Hippocampal formation (tissue), 2 donors: ENCODE results near the gene PRKCA.
"Not testable (repeated sequence)": the region's sequence is repeated elsewhere in the genome, so short reads cannot be mapped to it uniquely, and the experiment has no call there.

ENCODE experiments used
- DNase-seq, 2 donors: peaks; one replicate each; lab custom pipeline; 2025; lab: John Stamatoyannopoulos, UW

Gene PRKCA

DNA sequence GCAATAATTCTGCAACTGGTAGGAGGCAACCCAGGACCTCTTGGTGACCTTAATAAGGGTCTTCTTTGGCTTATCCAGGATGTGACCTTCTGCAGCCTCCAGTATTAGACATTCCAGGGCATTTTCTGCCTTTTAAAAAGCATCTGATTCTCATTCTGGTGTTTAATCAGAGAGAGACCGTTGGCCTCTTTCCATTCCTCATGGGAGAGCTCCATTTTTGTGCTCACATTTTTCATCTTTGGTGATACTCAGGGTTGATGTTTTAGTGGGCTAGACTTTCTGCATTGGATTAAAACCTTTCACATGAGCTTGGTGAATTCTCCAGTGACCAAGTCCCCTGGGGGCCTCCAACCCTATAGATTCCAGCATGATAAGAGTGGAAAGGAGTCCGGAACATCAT is 382.3 kb downstream of the PRKCA start:
- DNase-seq, result no peak

DNA sequence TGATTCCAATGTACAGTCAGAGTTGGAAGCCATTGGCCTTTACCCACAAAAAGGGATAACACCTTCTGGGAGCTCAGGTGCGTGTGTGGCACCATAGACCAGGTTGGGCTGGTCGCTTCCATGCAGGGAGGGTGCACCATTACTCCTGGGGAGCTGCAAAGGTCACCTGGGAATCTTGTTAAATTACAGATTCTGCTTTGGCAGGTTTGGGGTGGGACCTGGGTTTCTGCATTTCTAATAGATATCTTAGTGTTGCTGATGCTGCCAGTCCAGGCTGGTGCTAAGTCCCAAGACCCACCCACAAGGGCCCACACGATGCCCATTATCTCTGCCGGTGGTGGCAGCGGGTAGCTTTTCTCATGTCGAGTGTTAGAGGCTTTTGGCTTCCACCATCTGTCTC is 384.2 kb downstream of the PRKCA start:
- no peak for DNase-seq

DNA sequence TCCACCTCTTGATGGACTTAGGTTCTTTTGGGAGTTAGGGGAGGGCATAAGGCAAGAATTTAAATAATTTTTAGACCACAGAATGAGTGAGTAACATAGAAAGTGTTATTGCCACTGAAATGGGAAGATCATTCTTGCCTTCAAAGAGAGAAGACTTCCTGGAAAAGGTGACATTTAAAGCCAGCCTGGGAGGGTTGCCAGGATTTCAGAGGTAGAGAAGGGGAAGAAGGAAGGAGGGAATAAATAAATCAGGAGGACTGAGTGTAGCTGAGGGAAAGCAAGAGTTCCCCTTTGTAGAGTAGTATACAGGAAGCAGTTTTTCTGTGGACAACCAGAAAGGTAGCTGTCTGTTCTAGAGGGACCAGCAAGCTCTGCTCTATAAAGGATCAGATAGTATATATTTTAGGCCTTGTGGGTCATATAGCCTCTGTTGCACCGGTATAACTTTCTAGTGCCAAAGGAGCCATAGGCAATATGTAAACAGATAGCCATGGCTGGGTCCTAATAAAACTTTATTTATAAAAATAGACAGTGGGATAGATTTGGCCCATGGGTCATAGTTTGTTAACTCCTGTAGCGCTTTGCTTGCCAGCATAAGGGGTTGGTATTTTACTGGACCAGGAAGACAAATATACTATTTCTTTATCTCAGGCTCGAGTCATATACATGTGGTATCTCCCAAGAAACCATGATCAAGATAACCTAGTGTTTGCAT is 385.3 kb downstream of the PRKCA start:
- no peak for DNase-seq

DNA sequence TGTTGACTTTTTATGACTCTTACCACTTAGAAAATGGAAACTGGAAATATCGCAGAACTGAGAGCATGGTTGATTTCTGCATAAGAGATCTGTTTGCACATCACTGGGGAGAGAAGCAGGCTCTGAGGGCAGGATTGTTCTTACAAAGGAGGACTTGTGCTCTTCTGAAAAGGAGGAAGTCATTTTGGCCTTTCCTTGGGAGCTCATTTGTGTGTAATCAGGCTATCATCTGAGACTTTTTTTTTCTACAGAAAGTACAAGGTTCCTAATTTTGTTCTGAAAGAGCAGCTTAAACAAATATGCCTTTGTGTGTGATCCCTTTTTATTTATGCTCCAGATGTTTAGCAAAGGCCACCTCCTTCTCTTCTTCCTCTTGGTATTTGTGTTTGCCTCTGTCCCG is 386.8 kb downstream of the PRKCA start:
- DNase-seq, result no peak

DNA sequence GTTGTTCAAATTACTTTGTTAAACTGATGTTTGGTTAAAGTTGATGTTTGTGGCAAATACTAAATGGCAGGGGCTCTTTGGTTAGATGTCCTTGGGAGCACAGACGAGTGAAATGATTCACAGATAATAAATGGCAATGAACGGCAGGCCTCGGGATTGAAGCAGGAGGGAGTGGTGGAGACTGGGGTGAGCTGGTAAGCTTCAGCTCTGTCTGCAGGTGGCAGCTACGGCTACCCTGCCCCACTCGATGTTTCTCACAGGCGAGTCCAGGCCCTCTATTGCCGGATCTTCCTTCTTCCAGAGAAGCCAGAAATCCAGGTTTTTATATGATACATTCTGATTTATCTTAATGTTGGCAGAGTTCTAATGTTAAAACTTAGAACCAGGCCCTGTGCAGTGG is 387.8 kb downstream of the PRKCA start:
- DNase-seq, result no peak

DNA sequence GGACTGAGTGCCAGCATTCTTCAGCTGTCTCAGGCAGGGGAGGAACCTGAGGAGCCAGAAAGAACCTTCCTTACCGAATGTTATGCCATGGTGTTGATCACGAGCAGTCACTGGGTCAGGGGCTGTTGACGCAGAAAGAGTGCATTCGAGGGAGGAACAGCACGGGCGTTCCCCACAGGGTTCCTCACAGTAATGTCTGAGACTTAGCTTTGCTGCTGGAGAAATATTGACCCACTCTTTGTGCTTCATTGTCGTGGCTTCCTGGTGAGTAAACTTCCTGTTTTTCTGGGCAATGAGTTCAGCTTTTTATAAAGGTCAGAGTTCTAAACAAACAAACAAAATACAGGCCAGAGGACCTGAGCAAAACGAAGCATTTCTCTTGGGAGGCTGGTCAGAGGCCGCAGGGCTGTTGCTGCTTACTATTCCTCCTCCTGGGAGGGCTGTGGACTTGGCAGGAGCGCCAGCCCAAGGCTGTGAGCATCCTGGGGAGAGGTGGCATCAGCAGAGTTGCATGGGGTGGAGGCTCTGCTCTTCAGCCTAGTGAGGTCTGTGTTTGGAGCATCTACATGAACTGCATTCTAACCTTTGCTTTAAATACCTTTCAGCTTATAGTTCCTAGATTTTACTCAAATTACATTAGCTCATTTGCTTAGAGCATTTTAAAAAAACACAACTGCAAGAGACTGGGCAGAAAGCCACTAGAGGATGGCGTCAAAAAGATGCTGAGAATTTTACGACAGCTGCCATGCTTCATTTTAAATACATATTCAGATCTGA is 389.4 kb downstream of the PRKCA start:
- DNase-seq, result no peak

DNA sequence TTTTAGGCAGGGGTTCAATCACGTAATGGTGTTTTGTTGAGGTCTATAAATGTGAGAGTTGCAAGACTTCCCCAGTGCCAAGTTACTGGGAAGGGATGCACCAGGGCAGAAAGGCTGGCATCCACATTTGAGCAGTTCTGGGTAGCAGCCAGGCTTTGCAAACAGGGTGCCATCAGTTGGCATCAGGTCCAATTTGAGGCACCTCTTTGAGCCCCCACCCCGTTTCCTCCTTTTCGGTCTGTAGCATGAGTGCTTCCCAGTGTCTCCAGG is 389.9 kb downstream of the PRKCA start:
- no peak for DNase-seq

DNA sequence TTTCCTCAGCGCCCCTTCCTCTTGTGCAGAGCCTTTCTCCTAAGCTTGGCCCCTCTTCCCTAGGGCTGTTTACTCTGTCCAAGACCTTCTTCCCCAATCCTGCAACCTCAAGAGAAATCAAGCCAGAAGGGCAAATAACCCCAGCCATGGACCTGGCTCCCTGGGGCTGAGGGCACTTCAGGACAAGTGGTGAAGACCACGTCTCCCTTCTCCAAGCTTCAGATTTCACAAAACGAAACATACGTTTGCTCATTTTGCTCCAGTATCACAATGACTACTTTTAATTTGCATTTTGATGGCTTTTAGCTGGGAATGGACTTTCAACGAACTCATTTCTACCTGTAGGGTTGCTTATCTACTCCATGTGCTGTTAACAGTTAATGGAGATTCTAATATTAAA is 392.7 kb downstream of the PRKCA start:
- DNase-seq, result no peak

DNA sequence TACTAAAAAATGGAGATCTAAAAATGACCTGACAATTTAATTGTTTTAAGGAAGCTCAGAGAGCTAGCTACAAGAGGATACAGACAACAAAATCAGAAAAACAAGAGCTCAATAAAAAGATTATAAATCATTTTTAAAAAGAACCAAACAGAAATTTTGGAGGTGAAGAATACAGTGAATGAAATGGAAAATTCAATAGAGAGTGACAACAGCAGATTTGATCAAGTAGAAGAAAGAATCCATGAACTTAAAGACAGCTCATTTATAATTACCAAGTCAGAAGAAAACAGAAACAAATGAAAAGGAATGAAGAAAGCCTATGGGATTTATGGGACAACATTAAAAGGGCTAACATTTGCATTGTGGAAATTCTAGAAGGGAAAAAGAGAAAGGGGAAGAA is 395.9 kb downstream of the PRKCA start:
- no peak for DNase-seq

DNA sequence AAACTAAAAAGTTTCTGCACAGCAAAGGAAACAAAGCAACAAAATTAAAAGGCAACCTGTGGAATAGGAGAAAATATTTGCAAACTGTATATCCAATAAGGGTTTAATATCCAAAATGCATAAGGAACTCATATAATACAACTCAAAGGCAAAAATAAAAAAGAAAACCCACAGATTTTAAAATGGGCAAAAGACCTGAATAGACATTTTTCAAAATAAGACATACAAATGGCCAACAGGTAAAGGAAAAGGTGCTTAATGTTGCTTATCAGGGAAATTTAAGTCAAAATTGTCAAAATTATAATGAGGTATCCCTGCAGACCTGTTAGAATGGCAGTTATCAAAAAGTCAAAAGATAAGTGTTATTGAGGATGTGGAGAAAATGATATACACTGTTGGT is 399.0 kb downstream of the PRKCA start:
- DNase-seq, result no peak

DNA sequence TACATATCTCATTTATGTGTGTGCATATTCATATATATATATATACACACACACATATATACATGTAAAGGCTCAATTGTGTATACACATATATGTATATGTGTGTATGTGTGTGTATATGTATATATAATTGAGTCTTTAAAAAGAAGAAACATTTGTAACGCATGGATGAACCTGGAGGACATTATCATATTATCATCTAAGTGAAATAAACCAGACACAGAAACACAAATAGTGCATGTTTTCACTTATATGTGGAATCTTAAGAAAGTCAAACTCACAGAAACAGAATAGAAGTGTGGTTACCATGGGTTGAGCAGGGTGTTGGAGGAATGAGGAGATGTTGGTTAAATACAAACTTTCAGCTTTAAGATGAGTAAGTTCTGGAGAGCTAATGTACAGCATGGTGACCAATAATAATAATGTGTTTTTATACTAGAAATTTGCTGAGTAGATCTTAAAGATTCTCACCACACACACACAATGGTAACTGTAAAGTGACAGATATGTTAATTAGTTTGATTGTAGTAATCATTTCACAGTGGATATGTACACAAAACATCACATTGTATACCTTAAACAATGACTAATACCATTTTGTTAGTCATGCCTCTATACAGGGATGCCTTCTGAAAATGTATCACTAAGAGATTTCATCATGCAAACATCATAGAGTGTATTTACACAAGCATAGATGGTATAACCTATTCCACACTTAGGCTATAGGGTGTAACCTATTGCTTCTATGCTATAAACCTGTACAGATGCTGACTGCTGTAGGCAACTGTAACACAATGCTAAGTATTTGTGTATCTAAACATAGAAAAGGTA is 399.9 kb downstream of the PRKCA start:
- DNase-seq, result no peak

DNA sequence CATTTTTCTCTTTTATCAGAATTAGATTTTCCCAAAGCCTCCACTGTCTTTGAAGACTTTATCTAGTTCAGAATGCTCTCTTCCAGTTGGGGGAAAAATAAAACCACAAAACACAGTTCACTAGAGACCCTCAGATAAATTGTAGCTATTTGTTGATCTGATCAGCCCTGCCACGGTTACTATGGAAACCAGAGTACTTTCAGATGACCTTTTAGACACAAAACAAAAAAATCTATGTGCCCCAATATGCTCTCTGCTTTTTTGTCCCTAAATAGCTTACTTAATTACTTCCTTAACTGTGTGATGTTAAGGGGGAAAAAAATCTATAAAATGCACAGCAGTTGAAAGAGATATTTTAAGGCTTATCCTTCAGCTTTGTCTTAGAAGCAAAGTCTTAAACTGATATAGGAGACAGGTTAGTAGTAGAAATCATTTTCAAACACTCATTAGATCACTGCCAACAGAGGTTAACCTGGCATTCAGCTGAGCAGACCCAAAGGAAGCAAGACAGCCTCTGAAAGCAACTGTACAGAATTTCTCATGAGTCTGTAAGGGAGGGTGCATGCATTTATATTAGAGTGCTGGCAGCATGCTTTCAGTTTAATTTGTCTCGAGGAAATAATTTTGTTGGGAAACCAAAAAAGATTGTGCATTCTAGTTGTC is 402.6 kb downstream of the PRKCA start:
- no peak for DNase-seq

DNA sequence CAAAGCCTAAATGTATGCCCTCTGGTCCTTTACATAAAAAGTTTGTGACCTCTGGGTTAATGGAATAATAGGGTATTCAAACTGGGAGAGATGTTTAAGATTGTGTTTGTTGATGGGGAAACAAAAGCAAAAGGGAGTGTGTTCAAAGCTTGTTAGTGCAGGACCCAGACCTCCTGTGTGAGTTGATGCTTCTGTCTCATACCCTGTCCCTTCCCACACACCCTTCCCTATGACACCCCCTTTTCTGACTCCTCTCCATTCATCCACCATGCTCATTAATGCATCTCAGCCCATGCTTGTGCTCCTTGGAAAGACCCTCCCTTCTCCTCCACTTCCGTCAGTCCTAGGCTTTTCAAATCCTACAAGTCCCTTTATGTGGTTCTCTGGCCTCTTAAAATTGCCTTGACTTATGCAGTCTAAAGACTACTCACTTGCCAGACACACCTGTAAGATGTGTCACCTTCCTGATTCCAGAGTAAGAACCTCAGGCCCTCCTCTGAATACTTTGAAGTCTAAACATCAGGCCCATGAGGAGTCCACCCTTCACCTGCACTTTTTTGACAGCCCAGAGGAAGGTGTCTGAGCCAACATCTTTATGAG is 404.5 kb downstream of the PRKCA start:
- no peak for DNase-seq

DNA sequence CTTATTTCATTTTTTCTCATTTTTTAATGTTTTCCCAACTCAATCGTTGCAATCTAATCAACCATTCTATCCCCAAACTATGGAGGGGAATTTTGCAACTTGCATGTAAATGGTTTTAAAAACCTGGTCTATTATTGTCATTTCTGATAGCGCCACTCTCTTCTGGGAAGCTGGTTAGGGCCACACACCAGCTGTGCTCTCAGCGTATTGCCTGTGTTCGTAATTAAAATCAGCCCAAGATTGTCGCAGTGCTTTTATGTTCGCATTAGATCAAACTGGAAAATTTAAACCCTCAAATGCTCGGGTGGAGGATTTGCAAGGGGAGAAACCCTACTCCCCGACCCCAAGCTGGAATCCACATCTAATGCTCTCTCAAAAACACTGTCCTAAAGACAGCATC is 409.0 kb downstream of the PRKCA start:
- DNase-seq, result no peak

DNA sequence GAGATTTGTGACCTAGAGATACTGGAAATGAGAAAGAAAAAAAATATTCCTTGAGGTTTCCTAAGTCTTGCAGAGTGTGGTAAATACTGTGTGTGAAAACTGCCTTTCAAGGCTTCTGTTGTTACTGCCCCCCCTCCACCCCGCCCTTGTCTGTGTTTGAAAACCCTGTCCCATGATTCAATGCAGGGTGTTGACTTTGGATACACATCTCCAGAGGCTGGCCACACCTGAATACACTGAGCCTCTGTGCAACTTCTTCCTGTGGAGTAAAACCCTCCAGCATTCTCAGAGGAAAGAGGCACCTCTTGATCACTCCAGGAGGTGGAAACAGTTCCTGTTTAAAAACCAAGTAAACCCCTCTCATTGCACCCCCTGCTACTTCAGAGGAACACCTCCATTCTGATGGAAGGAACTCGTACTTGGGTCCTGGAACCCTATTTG is 409.5 kb downstream of the PRKCA start:
- DNase-seq, result no peak

DNA sequence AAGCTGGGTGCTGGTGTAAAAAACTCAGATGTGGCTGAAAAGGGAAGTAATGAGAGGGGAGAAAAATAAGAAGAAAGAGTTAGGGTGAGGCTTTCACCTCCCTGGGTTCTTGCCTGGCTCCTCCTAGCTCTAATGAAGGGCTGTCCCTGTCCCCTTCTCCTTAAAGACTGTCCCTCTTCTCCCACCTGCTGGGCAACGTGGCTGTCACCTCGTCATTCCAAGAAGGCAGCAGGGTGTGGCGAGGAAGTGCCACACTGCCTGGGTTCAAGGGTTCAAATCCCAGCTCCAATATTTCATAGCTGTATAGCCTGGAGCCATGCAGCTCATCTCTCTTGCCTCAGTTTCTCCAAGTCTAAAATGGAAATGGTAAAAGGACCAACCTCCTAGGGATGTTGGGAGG is 410.0 kb downstream of the PRKCA start:
- no peak for DNase-seq

DNA sequence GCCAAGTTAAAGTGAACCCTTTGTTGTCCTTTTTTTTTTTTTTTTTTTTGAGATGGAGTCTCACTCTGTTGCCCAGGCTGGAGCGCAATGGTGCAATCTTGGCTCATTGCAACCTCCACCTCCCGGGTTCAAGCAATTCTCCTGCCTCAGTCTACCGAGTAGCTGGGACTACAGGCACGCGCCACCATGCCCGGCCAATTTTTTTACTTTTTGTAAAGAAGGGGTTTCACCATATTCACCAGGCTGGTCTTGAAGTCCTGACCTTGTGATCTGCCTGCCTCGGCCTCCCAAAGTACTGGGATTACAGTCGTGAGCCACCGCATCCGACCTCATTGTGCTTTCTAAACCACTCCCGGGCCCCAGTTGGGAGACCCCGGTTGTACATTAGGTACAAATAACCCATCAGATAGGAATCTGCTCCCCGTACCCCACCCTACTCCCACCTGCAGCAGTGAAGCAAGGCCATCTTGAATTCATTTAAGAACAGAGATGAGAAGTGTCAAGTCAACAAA is 410.7 kb downstream of the PRKCA start:
- DNase-seq, result not testable (repeated sequence)

DNA sequence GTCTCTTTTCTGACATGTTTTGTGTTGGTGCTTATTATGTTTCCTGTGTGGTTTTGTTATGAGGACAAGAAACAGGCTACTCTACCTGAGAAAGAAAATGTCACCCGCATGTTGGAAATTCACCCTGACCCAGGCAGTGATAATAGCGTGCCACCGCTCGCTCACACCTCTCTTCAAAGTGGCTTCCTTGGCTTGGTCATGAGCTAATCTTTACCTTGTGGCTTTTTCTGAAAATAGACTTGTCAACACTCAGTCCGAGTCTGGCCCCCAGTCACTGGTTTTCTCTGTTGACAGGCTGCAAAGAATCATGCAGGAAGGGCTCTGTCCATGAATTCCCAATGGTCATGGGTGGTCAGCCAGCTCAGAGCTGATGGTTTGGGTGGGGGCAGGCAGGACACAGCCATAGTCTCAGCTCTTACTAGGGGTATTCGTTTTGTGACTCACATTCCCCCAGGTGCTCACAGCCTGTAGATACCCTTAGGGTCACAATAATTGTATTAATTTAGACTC is 411.2 kb downstream of the PRKCA start:
- DNase-seq, result no peak

DNA sequence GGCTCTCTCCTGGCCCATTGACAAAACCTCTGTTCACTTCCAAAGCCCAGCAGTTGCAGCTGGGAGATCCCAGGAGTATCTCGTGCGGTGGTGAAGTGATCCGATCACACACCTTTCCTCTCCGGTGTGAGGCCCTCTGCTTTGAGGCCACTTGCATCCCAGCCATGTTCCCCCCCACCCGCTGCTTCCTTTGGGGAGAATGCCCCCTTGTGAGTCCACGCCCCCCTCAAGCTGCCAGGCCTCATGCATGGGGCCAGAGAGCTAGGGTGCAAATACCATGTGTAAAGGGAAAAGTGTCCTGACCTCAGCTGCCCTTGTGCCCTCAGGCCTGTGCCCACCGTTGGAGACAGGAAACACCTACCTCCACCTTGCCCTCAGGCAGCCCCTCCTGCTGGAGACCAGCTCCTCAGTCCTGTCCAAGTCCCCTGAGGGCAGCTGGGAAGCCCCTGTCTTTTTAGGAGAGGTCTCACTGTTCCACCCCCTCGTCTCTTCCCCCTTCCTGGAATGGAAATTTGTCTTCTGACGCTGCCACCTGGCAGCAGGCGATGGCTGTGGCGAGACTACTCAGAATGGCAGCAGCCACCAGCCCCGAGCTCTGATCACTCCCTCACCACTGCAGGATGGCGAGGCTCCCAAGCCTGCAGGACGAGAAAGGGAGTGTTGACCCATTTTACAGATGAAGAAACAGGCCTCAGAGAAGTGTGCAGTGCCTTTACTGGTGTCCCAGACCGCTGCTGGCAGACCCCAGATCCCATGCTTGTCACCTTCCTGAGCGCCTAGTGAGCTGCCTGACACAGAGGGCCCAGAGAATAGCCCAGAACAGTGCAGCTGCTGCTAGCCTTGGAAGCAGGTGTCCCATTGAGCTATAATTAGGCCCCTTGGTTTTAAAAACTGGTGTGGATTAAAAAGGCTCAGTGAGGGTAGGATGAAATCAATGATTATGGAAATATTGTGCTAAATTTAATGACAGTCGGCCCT is 411.9 kb downstream of the PRKCA start:
- peak in 1 of 2 donors; percentile 19 for DNase-seq

DNA sequence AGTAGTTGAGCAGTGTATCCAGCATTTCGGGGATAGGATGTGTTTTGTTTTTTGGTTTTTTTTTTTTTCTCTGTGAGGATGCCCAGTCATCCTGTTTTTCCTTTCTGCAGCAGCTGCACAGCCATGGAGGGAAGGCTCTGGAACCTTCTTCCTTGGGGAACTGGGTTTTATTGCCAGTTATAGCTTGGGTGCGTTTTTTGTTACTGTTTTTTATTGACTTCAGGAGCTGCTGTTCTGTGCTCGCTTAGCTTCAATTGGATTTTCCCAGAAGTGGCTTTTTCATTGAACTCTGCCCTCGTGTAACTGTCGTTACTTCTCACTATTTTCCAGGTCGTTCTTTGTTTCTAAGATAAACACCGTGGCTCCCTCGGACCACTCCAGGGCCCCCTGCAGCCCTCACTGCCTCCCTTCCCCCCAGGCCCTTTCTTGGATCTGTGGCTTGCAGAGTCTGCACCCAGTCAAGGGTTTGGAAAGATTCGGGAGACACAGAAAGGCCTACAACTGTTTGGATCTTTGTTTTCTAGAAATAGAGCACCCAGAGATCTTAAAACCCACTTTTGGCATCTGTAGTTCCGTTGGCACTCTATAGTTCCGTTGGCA is 412.8 kb downstream of the PRKCA start:
- DNase-seq, result no peak
